Measurements from ENCODE around the gene SNORC. TPM values are rescaled to one million over a fixed set of nuclear protein-coding genes. Genes with fewer than 3 reads are reported as not detected.
A peak's percentile ranks its signal among the peaks of the same experiment; 100 is the strongest.

The SNORC gene
- total RNA-seq, 1 donor from 2014 or later, result 2.1 TPM

- Mint-ChIP-seq H3K27me3 (ENCODE audit: unreplicated experiment) (no peaks in the 10 kb centered on the region), H3K4me1 (ENCODE audit: unreplicated experiment) (peaks cover 10% of the 10 kb centered on the region), H3K9me3 (ENCODE audit: unreplicated experiment) (no peaks in the 10 kb centered on the region), H3K36me3 (ENCODE audit: unreplicated experiment) (no peaks in the 10 kb centered on the region), H3K27ac (ENCODE audit: unreplicated experiment) (no peak overlapping the region), H3K4me3 (ENCODE audit: unreplicated experiment) (no peak overlapping the region)
- TF ChIP-seq CTCF (IDR thresholded peaks at IDR 0.05), result no peak
- no peak for DNase-seq (ENCODE audit: extremely low spot score, unreplicated experiment)
These were observed 18.9 kb downstream of the SNORC start for GRCh38 chr2:232888839-232889529.

DNA sequence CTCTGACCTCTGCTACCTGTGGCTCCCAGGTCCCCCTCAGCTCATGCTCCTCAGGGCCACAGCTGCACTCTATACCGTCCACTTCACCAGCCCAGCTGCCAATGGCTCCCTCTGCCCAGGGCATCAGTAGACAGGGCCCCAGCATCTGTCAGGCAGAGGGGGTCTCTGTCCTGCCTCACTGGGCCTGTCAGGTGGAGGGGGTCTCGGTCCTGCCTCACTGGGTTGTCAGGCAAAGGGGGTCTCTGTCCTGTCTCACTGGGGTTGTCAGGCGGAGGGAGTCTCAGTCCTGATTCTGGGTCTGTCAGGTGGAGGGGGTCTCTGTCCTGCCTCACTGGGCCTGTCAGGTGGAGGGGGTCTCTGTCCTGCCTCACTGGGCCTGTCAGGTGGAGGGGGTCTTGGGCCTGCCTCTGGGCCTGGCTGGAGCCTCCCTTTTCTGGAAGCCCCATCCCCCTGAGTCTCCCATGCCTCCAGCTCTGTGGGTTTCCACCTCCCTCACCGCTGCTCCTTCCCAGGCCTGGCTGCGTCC lies 19.9 kb downstream of the SNORC start:
- Mint-ChIP-seq H3K36me3 (ENCODE audit: unreplicated experiment) (no peaks in the 10 kb centered on the region), H3K9me3 (ENCODE audit: unreplicated experiment) (no peaks in the 10 kb centered on the region), H3K4me1 (ENCODE audit: unreplicated experiment) (peaks cover 10% of the 10 kb centered on the region), H3K4me3 (ENCODE audit: unreplicated experiment) (no peak overlapping the region), H3K27me3 (ENCODE audit: unreplicated experiment) (no peaks in the 10 kb centered on the region), H3K27ac (ENCODE audit: unreplicated experiment) (no peak overlapping the region)
- peak; percentile 75 for DNase-seq (ENCODE audit: extremely low spot score, unreplicated experiment)
- TF ChIP-seq CTCF (IDR thresholded peaks at IDR 0.05), result no peak

GRCh38 chr2:232890536-232890895 lies 20.5 kb downstream of the SNORC start:
- Mint-ChIP-seq H3K27ac (ENCODE audit: unreplicated experiment) (no peak overlapping the region), H3K36me3 (ENCODE audit: unreplicated experiment) (no peaks in the 10 kb centered on the region), H3K9me3 (ENCODE audit: unreplicated experiment) (no peaks in the 10 kb centered on the region), H3K27me3 (ENCODE audit: unreplicated experiment) (no peaks in the 10 kb centered on the region), H3K4me1 (ENCODE audit: unreplicated experiment) (peaks cover 10% of the 10 kb centered on the region), H3K4me3 (ENCODE audit: unreplicated experiment) (no peak overlapping the region)
- TF ChIP-seq CTCF (IDR thresholded peaks at IDR 0.05), result no peak
- peak; percentile 74 for DNase-seq (ENCODE audit: extremely low spot score, unreplicated experiment)

DNA sequence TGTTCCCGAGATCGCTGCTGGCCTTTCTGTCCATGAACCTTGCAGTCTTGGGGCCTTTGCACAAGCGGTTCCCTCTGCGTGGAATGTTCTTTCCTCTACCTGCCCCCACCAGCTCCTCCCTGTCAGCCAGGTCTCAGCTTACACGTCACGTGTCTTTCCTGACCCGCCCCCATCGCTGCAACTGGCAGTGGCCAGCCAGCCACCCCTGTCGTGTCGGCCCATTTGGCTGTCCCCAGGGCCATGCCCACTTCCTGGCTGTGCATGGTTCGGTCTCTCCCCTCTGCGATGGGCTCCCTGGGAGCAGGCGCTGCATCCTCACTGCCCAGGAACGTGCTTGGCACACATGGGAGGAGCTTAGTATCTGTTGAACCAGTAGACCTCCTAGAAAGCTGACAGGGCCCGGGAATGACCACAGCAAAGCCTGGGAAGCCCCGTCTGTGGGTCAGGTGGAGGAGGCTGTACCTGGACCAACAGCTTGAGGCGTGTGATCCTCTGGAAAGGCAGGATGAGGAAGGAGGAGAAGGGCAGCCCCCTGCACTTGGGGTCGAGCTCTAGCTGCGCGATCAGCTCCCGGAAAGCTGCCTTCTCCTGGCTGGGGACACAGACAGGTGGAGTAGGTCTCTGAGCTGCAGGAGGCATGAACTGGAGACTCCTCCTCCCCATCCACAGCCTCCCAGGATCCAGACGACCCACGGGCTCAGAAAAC lies 21.0 kb downstream of the SNORC start:
- Mint-ChIP-seq H3K36me3 (ENCODE audit: unreplicated experiment) (no peaks in the 10 kb centered on the region), H3K27ac (ENCODE audit: unreplicated experiment) (no peak overlapping the region), H3K4me3 (ENCODE audit: unreplicated experiment) (no peak overlapping the region), H3K27me3 (ENCODE audit: unreplicated experiment) (no peaks in the 10 kb centered on the region), H3K4me1 (ENCODE audit: unreplicated experiment) (peaks cover 10% of the 10 kb centered on the region), H3K9me3 (ENCODE audit: unreplicated experiment) (no peaks in the 10 kb centered on the region)
- TF ChIP-seq CTCF (IDR thresholded peaks at IDR 0.05), result no peak
- peak; percentile 80 for DNase-seq (ENCODE audit: extremely low spot score, unreplicated experiment)

GRCh38 chr2:232891621-232892071 lies 21.6 kb downstream of the SNORC start:
- no peak overlapping the region for H3K27ac Mint-ChIP-seq (ENCODE audit: unreplicated experiment)
- no peak overlapping the region for H3K4me3 Mint-ChIP-seq (ENCODE audit: unreplicated experiment)
- DNase-seq (ENCODE audit: extremely low spot score, unreplicated experiment), result peak; percentile 72
- H3K4me1 Mint-ChIP-seq (ENCODE audit: unreplicated experiment), result peaks cover 10% of the 10 kb centered on the region
- no peak for TF ChIP-seq CTCF (IDR thresholded peaks at IDR 0.05)
- no peaks in the 10 kb centered on the region for H3K9me3 Mint-ChIP-seq (ENCODE audit: unreplicated experiment)
- H3K36me3 Mint-ChIP-seq (ENCODE audit: unreplicated experiment), result no peaks in the 10 kb centered on the region
- no peaks in the 10 kb centered on the region for H3K27me3 Mint-ChIP-seq (ENCODE audit: unreplicated experiment)
